OCI-LY7 (cell line): ENCODE results near the gene NVL. TPM values are rescaled to one million over a fixed set of nuclear protein-coding genes. Genes with fewer than 3 reads are reported as not detected.

Experiments
- BruUV-seq: library from RNA; stranded (reverse); fragments of 400-500 nt; replicated peaks from 2 replicates; lab custom pipeline; 2021; lab: Mats Ljungman, UMichigan
- CTCF ChIA-PET: fragments of 300-600 bp; sonication (Branson Sonifier 250); formaldehyde crosslinking; loops from one replicate; lab custom pipeline; 2022; ENCODE audit warnings: antibody characterized with exemption; ENCODE audit not compliant: unreplicated experiment; lab: Charles Lee
- POLR2A ChIA-PET: fragments of 300-600 bp; sonication (Branson Sonifier 250); formaldehyde crosslinking; loops from one replicate; lab custom pipeline; 2022; ENCODE audit warnings: antibody characterized with exemption; lab: Charles Lee
- DNase-seq: peaks from one replicate; pipeline ENCODE4 v3.0.0-alpha.2; 2015; ENCODE audit warnings: low spot score
- H2AFZ ChIP-seq: fragments of 200-600 bp; sonication (generic), shearing (Covaris generic); 2 replicates; pipeline ENCODE4 v1.6.1; 2014; ENCODE audit warnings: mild to moderate bottlenecking, antibody characterized with exemption, low read length, moderate library complexity
- H3K27ac ChIP-seq: fragments of 200-600 bp; sonication (generic); 2 replicates; pipeline ENCODE4 v1.5.1; 2014; ENCODE audit warnings: mixed run types, low read depth, mild to moderate bottlenecking, moderate library complexity, low read length, inconsistent platforms; ENCODE audit not compliant: poor library complexity, severe bottlenecking
- H3K36me3 ChIP-seq: fragments of 200-600 bp; sonication (generic); 2 replicates; pipeline ENCODE4 v1.6.1; 2014; ENCODE audit warnings: mild to moderate bottlenecking, antibody characterized with exemption, low read length, moderate library complexity, mixed read lengths; ENCODE audit not compliant: insufficient read depth
- H3K4me1 ChIP-seq: fragments of 200-600 bp; sonication (generic); 2 replicates; pipeline ENCODE4 v1.5.1; 2014; ENCODE audit warnings: mild to moderate bottlenecking, low read length; ENCODE audit not compliant: insufficient read depth, poor library complexity, severe bottlenecking
- H3K4me2 ChIP-seq: fragments of 200-600 bp; sonication (generic); 2 replicates; pipeline ENCODE4 v1.6.1; 2014; ENCODE audit warnings: mild to moderate bottlenecking, low read length
- H3K4me3 ChIP-seq: fragments of 200-600 bp; sonication (generic); 2 replicates; pipeline ENCODE4 v1.5.1; 2014; ENCODE audit warnings: mild to moderate bottlenecking, low read depth, low read length; ENCODE audit not compliant: poor library complexity, severe bottlenecking
- H3K79me2 ChIP-seq: fragments of 200-600 bp; sonication (generic); 2 replicates; pipeline ENCODE4 v1.6.1; 2016; ENCODE audit warnings: low read depth, mild to moderate bottlenecking, low read length, moderate library complexity, mixed read lengths; ENCODE audit not compliant: insufficient read depth
- H3K9me2 ChIP-seq: fragments of 200-600 bp; sonication (generic); 2 replicates; pipeline ENCODE4 v1.6.1; 2016; ENCODE audit warnings: mild to moderate bottlenecking, low read length, mixed read lengths; ENCODE audit not compliant: insufficient read depth
- H3K9me3 ChIP-seq: fragments of 200-600 bp; sonication (generic); 2 replicates; pipeline ENCODE4 v1.6.1; 2014; ENCODE audit warnings: mild to moderate bottlenecking, mixed run types, low read length, mixed read lengths
- H4K20me1 ChIP-seq: fragments of 200-600 bp; sonication (generic); 2 replicates; pipeline ENCODE4 v1.6.1; 2014; ENCODE audit warnings: mild to moderate bottlenecking, antibody characterized with exemption, low read length, moderate library complexity, mixed read lengths; ENCODE audit not compliant: insufficient read depth
- CTCF ChIP-seq: fragments of 200-600 bp; sonication (generic); conservative IDR thresholded peaks from 2 replicates; pipeline ENCODE4 v1.5.1; 2014; ENCODE audit warnings: mild to moderate bottlenecking, antibody characterized with exemption, low read length, moderate library complexity, mixed read lengths
- EZH2phosphoT487 ChIP-seq: fragments of 200-600 bp; sonication (generic); IDR thresholded peaks from 2 replicates; pipeline ENCODE4 v1.6.1; 2018; ENCODE audit warnings: low read depth, borderline replicate concordance, mild to moderate bottlenecking, mixed run types, antibody characterized with exemption, low read length, moderate library complexity, mixed read lengths
- intact Hi-C: fragments of 100-400 bp; cut with micrococcal nuclease; formaldehyde crosslinking; loops from one replicate; pipeline ENCODE4 v1.10.0; 2022; ENCODE audit not compliant: unreplicated experiment
- total RNA-seq, 2 experiments: library from RNA; depleted of rRNA in 1 of 2; stranded (reverse); fragments of >200 nt in 1 of 2; shearing (Covaris generic) in 1 of 2; gene quantifications; 2 replicates each; pipeline ENCODE4 v1.2.3, GENCODE V29; 2014 to 2022

The NVL gene
- total RNA-seq, 2 experiments from 2014 or later = 31.6 to 43.0 TPM

GRCh38 chr1:224308064-224308463, 21.9 kb downstream of the NVL start:
- DNase-seq = no peak

GRCh38 chr1:224304767-224305166, 25.2 kb downstream of the NVL start:
- intact Hi-C loops = no loop called here
- Histone ChIP-seq H4K20me1 (no peaks in the 10 kb centered on the region), H3K4me2 (no peak overlapping the region), H3K4me1 (no peaks in the 10 kb centered on the region), H3K79me2 (no peaks in the 10 kb centered on the region), H3K4me3 (no peak overlapping the region), H3K27ac (no peak overlapping the region), H3K9me3 (no peaks in the 10 kb centered on the region), H3K9me2 (no peaks in the 10 kb centered on the region), H3K36me3 (peaks cover 82% of the 10 kb centered on the region), H2AFZ (no peak overlapping the region)
- BruUV-seq = no TSS peak
- ChIA-PET CTCF (no interaction called here), POLR2A (interaction anchor here (0.6 to 1.9 kb wide), 2 partner anchors 10 to 590 kb away, joined by 4 to 9 read pairs; no protein-coding TSS in a partner anchor)
- no peak for DNase-seq
- TF ChIP-seq CTCF = no peak
- no peak for TF ChIP-seq EZH2phosphoT487

More at GRCh38 chr1:224308064-224308463, 21.9 kb downstream of the NVL start:
- H3K4me2 ChIP-seq = no peak overlapping the region
- BruUV-seq = no TSS peak
- H3K4me1 ChIP-seq = no peaks in the 10 kb centered on the region
- no peak overlapping the region for H3K4me3 ChIP-seq
- no peak overlapping the region for H3K27ac ChIP-seq
- no peak overlapping the region for H2AFZ ChIP-seq
- ChIA-PET CTCF (no interaction called here), POLR2A (interaction anchor here (0.6 to 0.7 kb wide), 3 partner anchors 67 to 431 kb away, joined by 3 to 4 read pairs (median 3); no protein-coding TSS in a partner anchor)
- H3K9me2 ChIP-seq = no peaks in the 10 kb centered on the region
- H4K20me1 ChIP-seq = no peaks in the 10 kb centered on the region
- no peaks in the 10 kb centered on the region for H3K9me3 ChIP-seq
- intact Hi-C loops = no loop called here
- TF ChIP-seq EZH2phosphoT487 (no peak), CTCF (no peak)
- peaks cover 79% of the 10 kb centered on the region for H3K36me3 ChIP-seq
- no peaks in the 10 kb centered on the region for H3K79me2 ChIP-seq

- POLR2A ChIA-PET = interaction anchor here (0.6 to 1.0 kb wide), 2 partner anchors 9 to 611 kb away, joined by 3 to 6 read pairs; no protein-coding TSS in a partner anchor
- H4K20me1 ChIP-seq = no peaks in the 10 kb centered on the region
- no peak overlapping the region for H3K4me3 ChIP-seq
- H3K4me1 ChIP-seq = no peaks in the 10 kb centered on the region
- BruUV-seq = no TSS peak
- H3K9me3 ChIP-seq = no peaks in the 10 kb centered on the region
- TF ChIP-seq EZH2phosphoT487 = no peak
- no peak for TF ChIP-seq CTCF
- CTCF ChIA-PET = no interaction called here
- H3K27ac ChIP-seq = no peak overlapping the region
- no peak overlapping the region for H2AFZ ChIP-seq
- no peaks in the 10 kb centered on the region for H3K79me2 ChIP-seq
- peaks cover 93% of the 10 kb centered on the region for H3K36me3 ChIP-seq
- intact Hi-C loops = no loop called here
- H3K4me2 ChIP-seq = no peak overlapping the region
- DNase-seq = no peak
- H3K9me2 ChIP-seq = no peaks in the 10 kb centered on the region
Observed at GRCh38 chr1:224302947-224303346, 27.0 kb downstream of the NVL start.
